K562 (cell line): ENCODE measurements around the gene DCAF7. TPM values are rescaled to one million over a fixed set of nuclear protein-coding genes. Genes with fewer than 3 reads are reported as not detected.

Experiments used
- ATAC-seq: fragments of 200-7000 bp; cut with Tn5 transposase; 3 replicates; pipeline ENCODE4 v1.9.1; 2020; ENCODE audit warnings: moderate library complexity
- BruUV-seq: library from RNA; stranded (reverse); fragments of 400-500 nt; replicated peaks from 2 replicates; lab custom pipeline; 2021; lab: Mats Ljungman, UMichigan
- CTCF ChIA-PET: fragments of 300-600 bp; formaldehyde crosslinking; extraction: SDS; loops from one replicate; lab custom pipeline; 2021; ENCODE audit warnings: low intra/inter-chr PET ratio; lab: Yijun Ruan, JAX
- POLR2A ChIA-PET: fragments of 300-600, 350-650 bp; sonication (Branson Sonifier 250); formaldehyde crosslinking; extraction: SDS; loops from one replicate; lab custom pipeline; 2021; ENCODE audit warnings: antibody characterized with exemption, inconsistent platforms; lab: Yijun Ruan, JAX
- DNase-seq, 4 experiments: peaks; one replicate each; pipeline versions ENCODE4 v3.0.0 to v3.0.0-alpha.2; 2011 to 2018; ENCODE audit warnings: low spot score in 3 of 4, mixed read lengths in 3 of 4; ENCODE audit errors: extremely low read depth in 1 of 4
- FAIRE-seq: peaks from 2 replicates; lab custom pipeline; 2011; peaks lifted over from hg19 to GRCh38; lab: Jason Lieb, UNC
- H2AFZ ChIP-seq: 2 replicates; pipeline ENCODE4 v1.6.0; 2011; ENCODE audit warnings: low read depth, low read length, control low read depth, inconsistent platforms
- H3K27ac ChIP-seq: fragments of 200-600 bp; 3 replicates; pipeline ENCODE4 v1.8.0; 2011; ENCODE audit warnings: low read depth, mild to moderate bottlenecking, control low read depth, inconsistent platforms, low read length, moderate library complexity, mixed read lengths; ENCODE audit errors: extremely low read depth
- H3K27me3 ChIP-seq, 2 experiments: fragments of 300-600 bp in 1 of 2; 2 replicates in 1 of 2; 3 replicates in 1 of 2; pipeline versions ENCODE4 v1.6.0 to v1.8.0; 2011; ENCODE audit warnings: inconsistent platforms in 2 of 2, low read length in 2 of 2, mild to moderate bottlenecking in 1 of 2, mixed read lengths in 1 of 2, moderate library complexity in 1 of 2; ENCODE audit not compliant: control insufficient read depth in 2 of 2, insufficient read depth in 2 of 2
- H3K36me3 ChIP-seq: fragments of 300-600 bp; 3 replicates; pipeline ENCODE4 v1.8.0; 2011; ENCODE audit warnings: mild to moderate bottlenecking, low read length, inconsistent platforms; ENCODE audit not compliant: control insufficient read depth, insufficient read depth
- H3K4me1 ChIP-seq, 2 experiments: fragments of 200-600 bp in 1 of 2; replicated peaks in 1 of 2; 2 replicates in 1 of 2; 3 replicates in 1 of 2; pipeline versions ENCODE4 v1.5.1 to v1.8.0; 2011; ENCODE audit warnings: inconsistent platforms in 2 of 2, low read length in 2 of 2, mild to moderate bottlenecking in 1 of 2, mixed read lengths in 1 of 2, moderate library complexity in 1 of 2; ENCODE audit not compliant: control insufficient read depth in 2 of 2, insufficient read depth in 2 of 2
- H3K4me2 ChIP-seq: 2 replicates; pipeline ENCODE4 v1.6.1; 2011; ENCODE audit warnings: low read length, control low read depth, inconsistent platforms, mixed read lengths; ENCODE audit not compliant: insufficient read depth
- H3K4me3 ChIP-seq: fragments of 200-600 bp; sonication (generic), shearing (Covaris generic); 2 replicates; pipeline ENCODE4 v1.5.1; 2016; ENCODE audit warnings: control low read depth, inconsistent platforms
- H3K79me2 ChIP-seq: fragments of 200-600 bp; 3 replicates; pipeline ENCODE4 v1.8.0; 2011; ENCODE audit warnings: low read length, inconsistent platforms; ENCODE audit not compliant: control insufficient read depth, insufficient read depth
- H3K9ac ChIP-seq, 2 experiments: 2 replicates each; pipeline versions ENCODE4 v1.6.0 to v1.6.1; 2011; ENCODE audit warnings: low read depth in 2 of 2, low read length in 2 of 2, control low read depth in 1 of 2, inconsistent platforms in 1 of 2, mild to moderate bottlenecking in 1 of 2, mixed read lengths in 1 of 2; ENCODE audit not compliant: insufficient read depth in 1 of 2
- H3K9me1 ChIP-seq: one replicate; pipeline ENCODE4 v1.6.0; 2011; ENCODE audit warnings: inconsistent platforms, mild to moderate bottlenecking, low read length, moderate library complexity; ENCODE audit not compliant: control insufficient read depth, insufficient read depth
- H3K9me3 ChIP-seq: replicated peaks from 2 replicates; pipeline ENCODE4 v1.5.1; 2011; ENCODE audit warnings: low read depth, low read length, inconsistent platforms; ENCODE audit not compliant: control insufficient read depth, insufficient read depth
- H4K20me1 ChIP-seq: replicated peaks from 2 replicates; pipeline ENCODE4 v1.6.1; 2011; ENCODE audit warnings: low read length, inconsistent platforms, mixed read lengths; ENCODE audit not compliant: control insufficient read depth, insufficient read depth
- ATF3 ChIP-seq, 2 experiments: fragments of 450-650 bp in 1 of 2; sonication (generic) in 1 of 2; formaldehyde crosslinking in 1 of 2; IDR thresholded peaks in 1 of 2; conservative IDR thresholded peaks in 1 of 2; 2 replicates each; pipeline versions ENCODE4 v1.6.1 to v1.8.1; 2016 to 2023; ENCODE audit warnings: mild to moderate bottlenecking in 2 of 2, moderate library complexity in 2 of 2, inconsistent platforms in 1 of 2, missing genetic modification reagents in 1 of 2
- ATF7 ChIP-seq: fragments of 450-650 bp; IDR thresholded peaks from 2 replicates; pipeline ENCODE4 v1.7.1; 2014; ENCODE audit warnings: mild to moderate bottlenecking, moderate library complexity
- ELF1 ChIP-seq: fragments of 200-800 bp; sonication (Bioruptor generic); IDR thresholded peaks from 2 replicates; pipeline ENCODE4 v1.6.1; 2016; ENCODE audit warnings: missing genetic modification characterization, missing compliant biosample characterization
- ETV1 ChIP-seq: fragments of 450-650 bp; conservative IDR thresholded peaks from 2 replicates; pipeline ENCODE4 v1.6.1; 2016; ENCODE audit warnings: missing genetic modification characterization, control low read depth, low read depth, missing compliant biosample characterization
- FOS ChIP-seq: IDR thresholded peaks from 3 replicates; pipeline ENCODE4 v1.6.1; 2011; ENCODE audit not compliant: insufficient read length; ENCODE audit errors: extremely low read depth
- FOXK1 ChIP-seq: sonication (generic); formaldehyde crosslinking; IDR thresholded peaks from 2 replicates; pipeline ENCODE4 v1.8.0; 2022; ENCODE audit warnings: missing genetic modification reagents, mild to moderate bottlenecking, borderline replicate concordance
- GTF2A2 ChIP-seq: IDR thresholded peaks from 2 replicates; pipeline ENCODE4 v1.6.1; 2016; ENCODE audit warnings: mild to moderate bottlenecking, missing genetic modification characterization, missing compliant biosample characterization
- HDAC2 ChIP-seq: fragments of 450-650 bp; IDR thresholded peaks from 2 replicates; pipeline ENCODE4 v1.6.1; 2016; ENCODE audit warnings: mild to moderate bottlenecking
- L3MBTL2 ChIP-seq: fragments of 450-650 bp; IDR thresholded peaks from 2 replicates; pipeline ENCODE4 v1.6.1; 2016; ENCODE audit warnings: mild to moderate bottlenecking, moderate library complexity
- RUNX1 ChIP-seq: sonication (generic); IDR thresholded peaks from 2 replicates; pipeline ENCODE4 v1.6.1; 2016; ENCODE audit warnings: antibody characterized with exemption, low read depth
- SMARCA4 ChIP-seq: fragments of 450-650 bp; IDR thresholded peaks from 2 replicates; pipeline ENCODE4 v1.6.1; 2016
- TBP ChIP-seq: optimal IDR thresholded peaks from 2 replicates; pipeline ENCODE3; 2011; ENCODE audit warnings: low read depth, low read length, improper control_type of control experiment
- ZNF165 ChIP-seq: fragments of 250-450 bp; sonication (Bioruptor Pico); IDR thresholded peaks from 2 replicates; pipeline ENCODE4 v1.4.0; 2020; ENCODE audit warnings: borderline replicate concordance
- ZNF586 ChIP-seq: fragments of 450-650 bp; formaldehyde crosslinking; conservative IDR thresholded peaks from 2 replicates; pipeline ENCODE4 v1.4.0; 2020; ENCODE audit warnings: mild to moderate bottlenecking, moderate library complexity
- ZNF592 ChIP-seq: fragments of 450-650 bp; IDR thresholded peaks from 2 replicates; pipeline ENCODE4 v1.6.1; 2017; ENCODE audit warnings: antibody characterized with exemption, mild to moderate bottlenecking
- ZNF639 ChIP-seq, 2 experiments: fragments of 200-800 bp in 1 of 2; sonication (Bioruptor generic) in 1 of 2; sonication (generic) in 1 of 2; formaldehyde crosslinking in 1 of 2; IDR thresholded peaks in 1 of 2; conservative IDR thresholded peaks in 1 of 2; 2 replicates each; pipeline versions ENCODE4 v1.5.0 to v1.6.1; 2016 to 2020; ENCODE audit warnings: missing compliant biosample characterization in 1 of 2, missing genetic modification characterization in 1 of 2, missing genetic modification reagents in 1 of 2
- WGBS: fragments of 100-300 bp; shearing (Covaris generic); methylation state at CpG from one replicate; pipeline ENCODE4 v1.1.6; 2016; ENCODE audit warnings: low coverage, mixed read lengths; ENCODE audit not compliant: insufficient coverage; ENCODE audit errors: missing lambda C conversion rate; 5-methylcytosine and 5-hydroxymethylcytosine counted together
- in situ Hi-C: fragments of 300-500 bp; cut with MboI; formaldehyde crosslinking; loops from 4 replicates; pipeline ENCODE4 v1.15.0; 2018; ENCODE audit warnings: inconsistent platforms, mixed read lengths
- intact Hi-C: fragments of 100-400 bp; cut with micrococcal nuclease; formaldehyde crosslinking; loops from 2 replicates; pipeline ENCODE4 v1.14.2; 2022
- polyA plus RNA-seq, 8 experiments: library from polyadenylated mRNA; depleted of rRNA in 4 of 8; stranded (reverse) in 5 of 8; unstranded in 3 of 8; fragments of >200 nt; fragmentation: Nextera tagmentation in 2 of 8; fragmentation: Illumina TruSeq in 1 of 8; extraction: Ambion mirVana in 2 of 8; extraction: Trizol in 1 of 8; gene quantifications; 2 replicates each; pipeline versions ENCODE4 v1.2.1 to v1.2.3, GENCODE V29; 2011 to 2014; ENCODE audit warnings: inconsistent platforms in 1 of 8, missing spikeins in 1 of 8
- total RNA-seq, 7 experiments: library from RNA; depleted of rRNA in 6 of 7; stranded (reverse); fragments of >200 nt in 6 of 7; fragmentation: Illumina TruSeq in 2 of 7; extraction: Trizol in 2 of 7; gene quantifications; 2 replicates each; pipeline versions ENCODE4 v1.2.1 to v1.2.3, GENCODE V29; 2011 to 2021; ENCODE audit warnings: low replicate concordance in 1 of 7

DCAF7 gene
- total and polyA plus RNA-seq, 9 of the 15 experiments (the other 6 are each of a cell fraction or from before 2014, with no cell fraction given) = 30.8 to 123 (median 40.2) TPM

GRCh38 chr17:63634163-63634562 lies 83.9 kb downstream of the DCAF7 start:
- peak overlapping the region; percentile 52 for H2AFZ ChIP-seq
- no peaks in the 10 kb centered on the region for H3K9me3 ChIP-seq
- POLR2A ChIA-PET = interaction anchor here (0.6 to 2.0 kb wide), 7 partner anchors 9 to 82 kb away, joined by 3 to 7 read pairs (median 4); no protein-coding TSS in a partner anchor
- peak overlapping the region; percentile 46 for H3K4me2 ChIP-seq
- H4K20me1 ChIP-seq = no peaks in the 10 kb centered on the region
- ATAC-seq (peak; percentile 91), FAIRE-seq (peak; percentile 89), DNase-seq (peak; percentile 31 to 71 (median 53))
- CTCF ChIA-PET = no interaction called here
- in situ Hi-C loops (no loop called here), intact Hi-C loops (no loop called here)
- peak overlapping the region; percentile 75 for H3K27ac ChIP-seq
- H3K9ac ChIP-seq = peak overlapping the region; percentile 62 to 66; a peak in 3 of 4 replicates
- no TSS peak for BruUV-seq
- H3K79me2 ChIP-seq = no peaks in the 10 kb centered on the region
- no peak overlapping the region for H3K4me3 ChIP-seq
- no peaks in the 10 kb centered on the region for H3K27me3 ChIP-seq
- H3K36me3 ChIP-seq = peaks cover 34% of the 10 kb centered on the region
- no peaks in the 10 kb centered on the region for H3K9me1 ChIP-seq
- peaks cover 3 to 23% of the 10 kb centered on the region in 2 experiments; a peak in 4 of 5 replicates for H3K4me1 ChIP-seq
- WGBS = 35% methylated on average over 4 of the region's 4 CpGs
- TF ChIP-seq L3MBTL2 (peak; percentile 30; the same call in 1 of the 2 replicates), FOXK1 (CRISPR knock-in tag) (0 out of 2 replicates have a peak, but pooled peaks have one; percentile 51), ATF3 (IDR thresholded peaks at IDR 0.05) (peak; percentile 66), ATF3 (CRISPR knock-in tag; conservative IDR thresholded peaks at IDR 0.05) (no peak), HDAC2 (0 out of 2 replicates have a peak, but pooled peaks have one; percentile 19), ZNF639 (CRISPR knock-in tag; conservative IDR thresholded peaks at IDR 0.05 in 1 of 2, IDR thresholded peaks at IDR 0.05 in 1 of 2) (peak in 1 of 2 experiments; percentile 45; a peak in 1 of 4 replicates), RUNX1 (no peak), ELF1 (0 out of 2 replicates have a peak, but pooled peaks have one; percentile 3), TBP (peak; percentile 17), GTF2A2 (tag) (no peak), ZNF592 (peak; percentile 51; the same call in 1 of the 2 replicates), ATF7 (peak; percentile 83), ZNF165 (CRISPR knock-in tag) (no peak), ETV1 (tag) (0 out of 2 replicates have a peak, but pooled peaks have one; percentile 19), SMARCA4 (0 out of 2 replicates have a peak, but pooled peaks have one; percentile 6), ZNF586 (no peak), FOS (no peak)
